Fibroblast of mammary gland (primary cell): ENCODE measurements around the gene INO80.

Experiments used
- DNase-seq: peaks from one replicate; pipeline ENCODE4 v3.0.0-alpha.2; 2010; ENCODE audit warnings: low read depth
- H3K4me3 ChIP-seq: 2 replicates; pipeline ENCODE4 v1.5.1; 2011; ENCODE audit warnings: low read depth, mild to moderate bottlenecking, low read length, moderate library complexity; ENCODE audit not compliant: control insufficient read depth
- TF ChIP-seq, protein P1 (sequence below): conservative IDR thresholded peaks from 2 replicates; pipeline ENCODE4 v1.5.1; 2011; ENCODE audit warnings: low read depth, low read length, inconsistent platforms; ENCODE audit not compliant: control insufficient read depth, insufficient read depth

INO80 gene

DNA sequence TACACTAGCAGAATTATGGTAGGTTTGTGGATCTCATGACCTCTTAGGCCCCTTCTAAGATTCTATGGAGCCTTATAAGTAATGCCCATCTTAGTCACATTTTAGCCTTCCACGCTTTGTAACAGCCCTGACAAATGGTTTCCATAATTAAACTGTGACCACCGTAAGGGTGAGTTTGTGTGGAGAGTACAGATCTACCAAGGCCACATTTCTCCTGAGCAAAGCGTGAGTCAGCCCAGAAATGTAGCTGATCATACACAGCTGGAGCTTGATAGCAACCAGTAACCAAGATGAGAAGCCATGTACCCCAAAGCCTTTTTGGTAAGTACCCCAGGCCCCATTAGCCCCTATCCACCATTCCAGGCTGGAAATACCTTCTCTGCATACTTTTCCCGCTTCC lies 131.1 kb downstream of the INO80 start:
- H3K4me3 ChIP-seq: no peak overlapping the region
- peak; percentile 88 for DNase-seq

DNA sequence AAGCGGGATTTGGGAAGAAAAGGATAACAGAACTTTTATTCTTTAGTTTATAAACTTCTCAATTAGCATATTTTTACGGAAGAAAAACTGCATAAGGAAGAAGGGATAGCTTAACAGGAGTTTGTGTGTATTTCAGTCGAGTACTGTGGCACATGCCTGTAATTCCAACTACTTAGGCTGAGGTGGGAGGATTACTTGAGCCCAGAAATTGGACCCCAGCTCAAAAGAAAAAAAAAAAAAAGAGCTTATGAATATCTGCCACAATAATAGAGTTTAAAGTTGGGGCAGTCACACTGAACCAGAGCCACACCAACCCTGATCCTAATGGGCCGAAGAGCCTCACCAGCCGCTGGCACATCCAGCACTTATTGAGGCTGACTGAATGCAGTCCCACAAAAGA lies 131.7 kb downstream of the INO80 start:
- TF ChIP-seq, protein P1, sequence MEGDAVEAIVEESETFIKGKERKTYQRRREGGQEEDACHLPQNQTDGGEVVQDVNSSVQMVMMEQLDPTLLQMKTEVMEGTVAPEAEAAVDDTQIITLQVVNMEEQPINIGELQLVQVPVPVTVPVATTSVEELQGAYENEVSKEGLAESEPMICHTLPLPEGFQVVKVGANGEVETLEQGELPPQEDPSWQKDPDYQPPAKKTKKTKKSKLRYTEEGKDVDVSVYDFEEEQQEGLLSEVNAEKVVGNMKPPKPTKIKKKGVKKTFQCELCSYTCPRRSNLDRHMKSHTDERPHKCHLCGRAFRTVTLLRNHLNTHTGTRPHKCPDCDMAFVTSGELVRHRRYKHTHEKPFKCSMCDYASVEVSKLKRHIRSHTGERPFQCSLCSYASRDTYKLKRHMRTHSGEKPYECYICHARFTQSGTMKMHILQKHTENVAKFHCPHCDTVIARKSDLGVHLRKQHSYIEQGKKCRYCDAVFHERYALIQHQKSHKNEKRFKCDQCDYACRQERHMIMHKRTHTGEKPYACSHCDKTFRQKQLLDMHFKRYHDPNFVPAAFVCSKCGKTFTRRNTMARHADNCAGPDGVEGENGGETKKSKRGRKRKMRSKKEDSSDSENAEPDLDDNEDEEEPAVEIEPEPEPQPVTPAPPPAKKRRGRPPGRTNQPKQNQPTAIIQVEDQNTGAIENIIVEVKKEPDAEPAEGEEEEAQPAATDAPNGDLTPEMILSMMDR: no peak
- DNase-seq: no peak
- no peak overlapping the region for H3K4me3 ChIP-seq

More for the DNA sequence above, 131.1 kb downstream of the INO80 start:
- TF ChIP-seq, protein P1: no peak

DNA sequence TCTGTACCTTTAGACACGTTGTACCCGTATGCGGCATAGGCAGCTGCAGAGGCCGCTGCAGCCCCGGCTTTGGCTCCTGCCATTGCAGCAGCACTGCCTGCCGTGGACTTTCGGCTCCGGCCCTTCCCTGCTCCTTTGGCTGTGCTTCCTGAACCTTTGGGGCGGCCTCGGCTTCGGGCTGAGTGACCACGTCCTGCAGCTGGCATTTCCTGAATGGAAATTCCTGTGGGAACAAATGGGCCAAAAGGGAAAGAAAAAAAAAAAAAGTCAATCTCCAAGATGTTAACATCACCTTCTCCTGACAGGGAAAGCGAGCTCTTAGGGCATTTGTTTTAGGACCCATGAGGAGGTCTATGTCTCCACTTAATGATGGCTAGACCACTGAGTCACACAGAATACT lies 133.2 kb downstream of the INO80 start:
- DNase-seq: peak; percentile 43
- TF ChIP-seq, protein P1: no peak
- H3K4me3 ChIP-seq: no peak overlapping the region

DNA sequence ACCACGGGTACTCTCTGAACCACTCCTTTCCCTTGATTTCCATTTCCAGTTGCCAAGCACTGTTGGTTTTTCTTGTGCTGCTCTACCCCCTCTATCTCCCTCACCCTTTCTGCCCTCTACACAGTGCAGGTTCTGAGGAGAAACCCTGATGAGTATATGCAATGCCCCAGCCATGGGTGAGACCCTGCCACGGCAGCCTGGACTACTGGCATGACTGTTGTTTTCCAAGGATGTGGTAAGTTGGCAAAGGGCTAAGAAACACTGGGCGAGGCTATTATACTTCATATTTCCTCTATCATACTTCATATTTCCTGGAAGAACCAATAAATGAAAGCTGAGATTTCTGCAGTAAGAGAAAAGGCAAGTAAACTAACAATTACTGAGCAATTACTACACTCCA lies 134.9 kb downstream of the INO80 start:
- DNase-seq: no peak
- H3K4me3 ChIP-seq: no peak overlapping the region
- TF ChIP-seq, protein P1: no peak

DNA sequence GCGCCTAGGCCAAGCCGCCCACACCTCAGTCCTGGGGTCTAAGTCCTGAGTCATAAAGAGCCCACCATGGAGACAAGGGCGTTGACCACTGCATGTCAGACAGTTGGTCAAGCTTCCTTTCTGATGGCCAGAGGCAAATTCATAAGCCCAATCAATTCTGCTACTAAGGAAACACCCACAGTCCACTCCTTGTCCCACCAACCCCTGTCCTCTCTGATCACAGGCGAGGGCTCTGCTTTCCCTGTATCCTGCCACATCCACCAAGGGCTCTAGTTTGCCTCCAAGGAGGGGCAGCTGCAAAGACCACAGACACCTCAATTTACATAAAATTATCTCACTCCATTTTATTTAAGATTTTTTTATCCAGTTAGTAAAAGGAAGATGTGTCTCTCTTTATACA lies 137.5 kb downstream of the INO80 start:
- TF ChIP-seq, protein P1: no peak
- no peak for DNase-seq
- no peak overlapping the region for H3K4me3 ChIP-seq

DNA sequence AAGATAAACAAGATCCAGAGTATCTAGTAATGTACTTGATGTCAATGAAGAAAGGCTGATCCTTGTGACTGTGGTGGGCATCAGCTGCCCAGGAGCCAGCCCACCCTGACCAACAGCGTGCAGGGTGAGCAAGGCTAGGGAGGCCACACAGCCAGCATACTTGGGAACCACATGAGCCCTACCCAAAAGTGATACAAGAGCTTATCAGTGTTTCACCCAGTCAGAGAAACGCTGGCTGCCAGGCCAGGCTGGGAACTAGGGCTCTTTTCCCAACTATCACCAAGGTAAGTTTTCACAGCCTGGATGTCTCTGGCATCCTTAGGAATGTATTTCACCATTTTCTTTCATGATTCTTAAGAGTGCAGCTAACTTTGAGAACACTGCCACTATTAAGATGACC lies 137.9 kb downstream of the INO80 start:
- H3K4me3 ChIP-seq: no peak overlapping the region
- DNase-seq: no peak
- TF ChIP-seq, protein P1: no peak

DNA sequence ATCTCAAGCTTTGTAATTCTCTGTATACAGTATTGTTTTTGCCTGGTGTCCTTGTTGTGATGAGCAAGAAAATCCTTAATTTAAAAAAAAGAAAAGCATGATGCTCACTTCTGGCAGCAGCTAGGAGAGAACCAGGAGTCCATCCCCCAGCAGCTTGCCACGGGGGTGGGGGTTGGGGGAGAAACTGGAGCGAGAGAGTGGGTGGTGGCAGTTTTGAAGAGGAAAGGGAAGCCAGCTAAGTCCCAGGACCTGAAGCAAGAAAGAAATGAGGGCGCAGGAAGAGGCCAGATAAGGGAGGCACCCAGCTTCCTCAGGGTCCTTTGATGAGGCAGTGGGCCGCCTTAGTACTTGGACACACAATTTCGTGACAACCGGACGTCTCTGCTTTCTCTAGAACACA lies 139.3 kb downstream of the INO80 start:
- TF ChIP-seq, protein P1: no peak
- H3K4me3 ChIP-seq: no peak overlapping the region

More for the DNA sequence above, 139.3 kb downstream of the INO80 start:
- DNase-seq: no peak
